GM12872 (cell line): ENCODE data around the gene WIZ.

ENCODE experiments used
- TF ChIP-seq, protein P1 (sequence below): IDR thresholded peaks from 3 replicates; pipeline ENCODE4 v1.5.1; 2011; ENCODE audit warnings: low read depth, mild to moderate bottlenecking, low read length, moderate library complexity; ENCODE audit not compliant: insufficient read depth

Gene WIZ

DNA sequence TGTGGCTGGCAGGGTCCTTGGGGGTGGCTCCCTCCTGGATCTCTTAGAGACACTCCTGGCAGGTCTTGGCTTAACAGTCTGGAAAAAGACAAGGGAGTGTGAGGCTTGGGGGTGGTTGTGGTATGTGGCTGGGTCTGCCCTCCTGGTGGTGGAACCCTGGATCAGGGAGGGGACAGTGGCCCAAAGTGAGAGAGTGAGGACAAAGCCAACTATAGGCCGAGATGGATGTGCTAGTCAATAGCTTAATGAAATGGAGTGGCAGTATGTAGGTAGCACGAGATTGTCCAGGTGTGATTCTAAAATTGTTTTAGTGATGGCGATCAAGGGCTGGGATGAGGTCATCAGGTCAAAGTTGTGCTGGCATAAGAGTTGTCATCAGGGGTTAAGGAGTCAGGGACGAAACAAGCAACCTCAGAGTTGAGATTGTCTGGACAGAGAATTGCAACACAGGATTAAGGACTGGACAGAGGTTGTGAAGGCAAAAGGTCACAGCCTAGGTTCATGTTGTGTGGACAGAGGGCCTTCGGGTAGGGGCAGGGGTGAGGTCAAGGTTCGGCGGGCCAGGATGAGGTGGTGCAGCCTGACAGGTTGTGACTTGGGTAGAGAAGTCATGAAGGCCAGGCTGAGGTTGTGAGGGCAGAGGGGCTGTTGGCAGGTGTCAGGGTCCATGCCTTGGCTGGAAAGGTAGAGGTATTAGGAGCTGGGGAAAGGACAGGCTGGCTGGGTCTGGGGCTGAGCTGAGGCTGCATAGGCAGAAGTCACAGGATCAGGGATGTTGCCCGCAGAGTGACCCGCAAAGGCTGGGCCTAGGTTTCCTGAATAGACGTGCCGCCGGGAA is 19.1 kb upstream of the WIZ start:
- TF ChIP-seq, protein P1, sequence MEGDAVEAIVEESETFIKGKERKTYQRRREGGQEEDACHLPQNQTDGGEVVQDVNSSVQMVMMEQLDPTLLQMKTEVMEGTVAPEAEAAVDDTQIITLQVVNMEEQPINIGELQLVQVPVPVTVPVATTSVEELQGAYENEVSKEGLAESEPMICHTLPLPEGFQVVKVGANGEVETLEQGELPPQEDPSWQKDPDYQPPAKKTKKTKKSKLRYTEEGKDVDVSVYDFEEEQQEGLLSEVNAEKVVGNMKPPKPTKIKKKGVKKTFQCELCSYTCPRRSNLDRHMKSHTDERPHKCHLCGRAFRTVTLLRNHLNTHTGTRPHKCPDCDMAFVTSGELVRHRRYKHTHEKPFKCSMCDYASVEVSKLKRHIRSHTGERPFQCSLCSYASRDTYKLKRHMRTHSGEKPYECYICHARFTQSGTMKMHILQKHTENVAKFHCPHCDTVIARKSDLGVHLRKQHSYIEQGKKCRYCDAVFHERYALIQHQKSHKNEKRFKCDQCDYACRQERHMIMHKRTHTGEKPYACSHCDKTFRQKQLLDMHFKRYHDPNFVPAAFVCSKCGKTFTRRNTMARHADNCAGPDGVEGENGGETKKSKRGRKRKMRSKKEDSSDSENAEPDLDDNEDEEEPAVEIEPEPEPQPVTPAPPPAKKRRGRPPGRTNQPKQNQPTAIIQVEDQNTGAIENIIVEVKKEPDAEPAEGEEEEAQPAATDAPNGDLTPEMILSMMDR = no peak

DNA sequence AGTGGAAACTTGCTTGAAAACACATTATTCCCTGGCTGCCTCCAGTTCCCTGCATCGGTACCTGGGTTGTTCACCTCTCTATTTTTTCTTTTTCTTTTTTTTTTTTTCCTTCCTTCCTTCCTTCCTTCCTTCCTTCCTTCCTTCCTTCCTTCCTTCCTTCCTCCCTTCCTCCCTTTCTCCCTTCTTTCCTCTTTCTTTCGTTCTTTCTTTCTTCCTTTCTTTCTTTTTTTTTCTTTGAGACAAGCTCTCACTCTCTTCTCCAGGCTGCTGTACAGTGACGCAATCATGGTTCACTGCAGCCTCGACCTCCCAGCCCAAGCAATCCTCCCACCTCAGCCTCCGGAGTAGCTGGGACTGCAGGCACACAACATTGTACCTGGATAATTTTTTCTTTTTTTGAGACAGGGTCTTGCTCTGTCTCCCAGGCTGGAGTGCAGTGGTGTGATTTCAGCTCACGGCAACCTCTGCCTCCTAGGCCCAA is 18.0 kb upstream of the WIZ start:
- TF ChIP-seq, protein P1 = no peak

DNA sequence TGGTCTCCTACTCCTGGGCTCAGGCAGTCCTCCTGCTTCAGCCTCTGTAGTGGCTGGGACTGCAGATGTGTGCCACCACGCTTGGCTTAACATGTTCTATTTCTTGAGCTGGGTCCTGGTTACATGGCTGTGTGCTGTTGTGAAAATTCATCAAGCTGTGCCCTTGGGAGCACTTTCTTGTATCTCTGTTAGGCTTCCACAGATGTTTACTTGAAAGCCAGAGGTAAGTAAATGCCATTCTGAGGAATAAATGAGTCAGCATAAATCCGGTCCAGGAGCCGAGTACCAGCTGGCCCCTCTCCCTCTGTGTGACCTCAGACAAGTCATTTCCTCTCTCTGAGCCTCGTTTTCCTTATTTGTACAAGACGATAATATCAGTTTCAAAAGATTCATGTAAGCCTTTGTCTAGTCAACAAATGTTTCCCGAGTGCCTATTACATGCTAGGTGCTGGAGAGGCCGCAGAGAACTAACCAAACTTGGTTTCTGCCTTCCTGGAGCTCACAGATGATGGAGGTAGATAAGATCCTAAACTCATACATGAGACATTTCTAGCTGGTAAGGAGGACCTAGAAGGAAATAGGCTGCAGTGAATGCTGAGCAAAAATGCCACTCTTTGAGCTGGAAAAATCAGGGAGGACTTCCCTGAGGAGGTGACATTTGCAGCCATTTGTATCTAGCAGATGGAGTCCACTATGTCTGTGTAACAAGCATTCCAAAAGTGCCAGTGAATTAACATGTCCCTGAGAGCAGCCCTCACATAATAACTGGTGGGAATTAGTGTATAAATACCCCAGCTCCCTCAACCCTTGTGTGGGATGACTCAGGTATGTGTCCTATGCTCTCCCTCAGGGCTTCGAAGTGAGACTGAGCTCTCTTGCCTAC is 17.3 kb upstream of the WIZ start:
- TF ChIP-seq, protein P1 = no peak

DNA sequence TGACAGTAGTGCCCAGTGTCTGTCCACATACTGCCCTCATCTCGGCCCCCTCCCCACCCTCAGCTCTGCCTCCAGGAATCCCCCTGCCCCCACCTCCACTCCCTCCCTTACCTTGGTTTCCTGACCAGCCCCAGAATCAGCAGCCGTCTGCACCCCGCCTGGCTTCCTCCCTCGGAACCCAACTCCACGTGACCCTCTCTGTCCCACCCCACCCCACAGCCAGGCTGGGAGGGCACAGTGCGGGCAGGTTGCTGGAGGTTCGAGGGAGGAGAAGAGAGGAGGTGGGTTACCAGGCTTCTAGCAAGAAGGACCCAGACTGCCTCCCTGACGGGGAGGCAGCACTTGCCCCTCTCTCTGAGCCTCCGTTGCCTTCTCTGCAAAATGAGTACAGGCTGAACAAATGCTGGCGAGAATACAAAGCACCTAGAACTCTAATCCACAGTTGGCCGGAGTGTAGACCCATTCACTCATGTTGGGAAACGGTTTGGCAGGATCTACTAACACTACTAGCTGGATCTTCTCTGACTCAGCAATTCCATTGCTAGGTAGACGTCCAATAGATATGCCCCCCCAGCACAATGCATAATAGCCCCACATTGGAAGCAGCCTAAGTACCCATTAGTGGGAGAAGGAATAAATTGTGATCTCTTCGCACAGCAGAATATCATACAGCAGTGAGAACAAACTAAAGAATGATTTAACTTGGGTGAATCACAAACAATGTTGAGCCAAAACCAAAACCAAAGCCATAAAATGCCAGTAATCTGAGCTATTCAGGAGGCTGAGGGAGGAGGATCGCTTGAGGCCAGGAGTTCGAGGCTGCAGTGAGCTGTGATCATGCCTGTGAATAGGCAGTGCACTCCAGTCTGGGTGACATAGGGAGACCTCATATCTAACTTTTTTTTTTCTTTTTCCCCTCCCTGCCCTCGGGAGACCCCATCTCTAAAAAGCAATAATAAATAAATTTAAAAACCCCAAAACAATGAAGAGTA is 14.9 kb upstream of the WIZ start, which contains the start of gene RASAL3:
TSS of gene RASAL3 (minus strand) at position 151 of the 992 bp plus-strand sequence. CDS start 186 bp downstream, outside the sequence.
- TF ChIP-seq, protein P1 = no peak

DNA sequence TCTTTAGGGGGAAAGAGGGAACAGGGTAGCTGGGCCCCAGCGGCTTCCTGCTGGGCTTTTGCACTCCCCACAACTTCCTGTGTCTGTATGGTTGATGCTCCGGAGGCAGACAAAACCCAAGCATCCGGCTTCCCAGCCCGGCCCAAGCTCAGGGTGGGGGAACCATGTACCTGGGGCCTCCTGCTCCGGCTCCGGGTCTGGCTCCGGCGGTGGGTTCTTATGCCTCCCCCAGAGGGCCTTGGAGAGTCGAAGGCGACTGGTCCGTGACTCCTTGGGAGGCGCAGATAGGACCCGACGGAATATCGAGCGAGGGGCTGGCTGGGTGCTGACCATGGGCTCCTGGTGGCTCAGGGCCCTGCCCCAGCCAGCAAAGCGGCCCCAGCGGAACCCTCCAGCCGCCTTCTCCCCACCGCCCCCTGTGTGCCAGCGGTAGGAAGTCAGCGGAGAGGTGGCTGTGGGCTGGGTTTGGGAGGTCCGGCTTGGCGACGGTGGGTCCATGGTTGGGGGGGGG is 14.2 kb upstream of the WIZ start:
- TF ChIP-seq, protein P1 = peak; percentile 16; the same call in 1 of the 3 replicates

DNA sequence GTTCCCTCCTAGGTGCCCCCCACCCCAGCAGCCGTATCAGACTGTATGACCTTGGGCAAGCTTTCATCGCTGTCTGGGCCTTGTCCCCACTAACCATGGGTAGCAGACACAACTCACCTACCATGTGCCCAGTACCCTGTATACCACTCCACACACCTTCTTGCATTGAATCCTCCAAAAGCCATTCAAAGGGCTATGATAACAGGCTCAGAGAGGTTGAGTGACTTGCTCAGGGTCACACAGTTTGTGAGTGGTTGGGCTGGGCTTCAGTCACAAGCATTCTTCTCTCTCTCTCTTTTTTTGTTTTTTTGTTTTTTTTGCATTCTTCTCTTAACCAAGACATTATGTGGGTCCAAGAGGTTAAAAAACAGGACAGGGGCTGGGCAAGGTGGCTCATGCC is 11.9 kb upstream of the WIZ start:
- TF ChIP-seq, protein P1 = no peak
